ENCODE measurements around the gene VIPR2.

Gene VIPR2

GRCh38 chr7:159066816-159067575 is 77.7 kb downstream of the VIPR2 start:
- no peak overlapping the region for H3K4me3 Mint-ChIP-seq
- no peaks in the 10 kb centered on the region for H3K36me3 Mint-ChIP-seq
- H3K9me3 Mint-ChIP-seq, result no peaks in the 10 kb centered on the region
- no peak overlapping the region for H3K27ac Mint-ChIP-seq
- H3K27me3 Mint-ChIP-seq, result no peaks in the 10 kb centered on the region
- peaks cover 15% of the 10 kb centered on the region for H3K4me1 Mint-ChIP-seq

DNA sequence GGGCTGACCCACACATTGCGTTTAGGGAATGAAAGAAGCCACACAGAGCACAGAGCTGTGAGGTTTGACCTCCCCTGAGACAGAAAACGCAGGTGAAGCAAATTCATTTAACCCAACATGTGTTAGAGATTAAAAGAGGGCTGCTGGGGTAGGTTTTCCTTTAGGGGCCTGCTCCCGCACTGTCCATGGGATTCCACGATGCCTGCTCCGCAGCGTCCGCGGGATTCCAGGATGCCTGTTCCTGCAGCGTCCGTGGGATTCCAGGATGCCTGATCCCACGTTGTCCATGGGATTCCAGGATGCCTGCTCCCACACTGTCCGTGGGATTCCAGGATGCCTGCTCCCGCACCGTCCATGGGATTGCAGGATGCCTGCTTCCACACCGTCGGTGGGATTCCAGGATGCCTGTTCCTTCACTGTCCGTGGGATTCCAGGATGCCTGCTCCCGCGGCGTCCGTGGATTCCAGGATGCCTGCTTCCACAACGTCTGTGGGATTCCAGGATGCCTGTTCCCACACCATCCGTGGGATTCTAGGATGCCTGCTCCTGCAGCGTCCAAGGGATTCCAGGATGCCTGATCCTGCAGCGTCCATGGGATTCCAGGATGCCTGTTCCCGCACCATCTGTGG is 78.7 kb downstream of the VIPR2 start:
- Mint-ChIP-seq H3K36me3 (no peaks in the 10 kb centered on the region), H3K9me3 (no peaks in the 10 kb centered on the region), H3K27me3 (no peaks in the 10 kb centered on the region), H3K4me3 (no peak overlapping the region), H3K27ac (no peak overlapping the region), H3K4me1 (peaks cover 10% of the 10 kb centered on the region)

DNA sequence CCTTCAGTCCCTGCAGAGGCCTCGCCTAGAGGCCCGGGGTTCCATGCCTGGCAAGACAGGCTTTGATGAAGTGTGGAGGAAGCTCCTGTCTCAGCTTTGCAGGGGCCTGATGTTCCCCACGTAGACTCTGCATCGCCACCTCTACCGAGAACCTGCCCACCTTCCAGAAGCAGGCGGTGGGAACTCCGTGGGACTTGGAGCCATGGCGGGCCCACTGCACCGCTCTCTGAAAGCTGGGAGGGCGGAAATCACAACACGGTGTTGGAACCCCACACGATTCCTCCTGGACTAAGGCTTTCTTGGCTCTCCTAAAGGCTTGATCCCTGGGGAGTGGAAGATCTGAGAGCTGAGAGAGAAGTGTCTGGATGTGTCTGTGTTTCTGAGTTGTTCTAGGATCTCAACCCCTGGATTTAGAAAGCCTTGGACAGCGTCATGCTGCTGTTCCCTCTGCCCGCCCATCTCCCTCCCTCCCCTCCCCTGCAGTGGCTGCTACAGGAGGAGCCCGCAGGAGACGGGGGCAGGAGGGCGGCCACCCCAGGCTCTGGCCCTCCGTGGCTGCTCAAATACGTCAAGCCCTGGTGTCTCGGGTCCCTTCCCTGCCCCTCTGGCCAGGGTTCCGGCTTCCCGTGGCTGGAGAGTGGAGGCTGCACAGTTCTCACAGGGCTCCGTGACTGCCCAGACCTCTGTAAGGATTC is 79.7 kb downstream of the VIPR2 start:
- H3K4me3 Mint-ChIP-seq, result no peak overlapping the region
- no peaks in the 10 kb centered on the region for H3K36me3 Mint-ChIP-seq
- H3K9me3 Mint-ChIP-seq, result no peaks in the 10 kb centered on the region
- no peak overlapping the region for H3K27ac Mint-ChIP-seq
- peaks cover 10% of the 10 kb centered on the region for H3K4me1 Mint-ChIP-seq
- no peaks in the 10 kb centered on the region for H3K27me3 Mint-ChIP-seq

- no peak overlapping the region for H3K4me3 Mint-ChIP-seq
- H3K4me1 Mint-ChIP-seq, result peaks cover 7% of the 10 kb centered on the region
- H3K27ac Mint-ChIP-seq, result no peak overlapping the region
- no peaks in the 10 kb centered on the region for H3K36me3 Mint-ChIP-seq
- H3K9me3 Mint-ChIP-seq, result no peaks in the 10 kb centered on the region
- no peaks in the 10 kb centered on the region for H3K27me3 Mint-ChIP-seq
Measured at GRCh38 chr7:159064121-159064815, 80.4 kb downstream of the VIPR2 start.

GRCh38 chr7:159063046-159063840 is 81.4 kb downstream of the VIPR2 start:
- H3K4me1 Mint-ChIP-seq, result peaks cover 2% of the 10 kb centered on the region
- H3K36me3 Mint-ChIP-seq, result no peaks in the 10 kb centered on the region
- no peak overlapping the region for H3K27ac Mint-ChIP-seq
- H3K4me3 Mint-ChIP-seq, result no peak overlapping the region
- no peaks in the 10 kb centered on the region for H3K9me3 Mint-ChIP-seq
- H3K27me3 Mint-ChIP-seq, result no peaks in the 10 kb centered on the region

DNA sequence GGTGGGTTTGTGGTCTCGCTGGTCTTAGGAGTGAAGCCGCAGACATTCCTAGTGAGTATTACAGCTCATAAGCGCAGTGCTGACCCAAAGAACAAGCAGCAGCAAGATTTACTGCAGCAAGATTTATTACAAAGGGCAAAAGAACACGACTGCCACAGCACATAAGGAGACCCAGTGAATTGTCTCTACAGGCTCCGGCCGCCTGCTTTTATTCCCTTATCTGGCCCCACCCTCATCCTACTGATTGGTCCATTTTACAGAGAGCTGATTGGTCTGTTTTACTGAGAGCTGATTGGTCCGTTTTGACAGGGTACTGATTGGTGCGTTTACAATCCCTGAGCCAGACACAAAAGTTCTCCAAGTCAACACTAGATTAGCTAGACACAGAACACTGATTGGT is 82.1 kb downstream of the VIPR2 start:
- no peaks in the 10 kb centered on the region for H3K4me1 Mint-ChIP-seq

DNA sequence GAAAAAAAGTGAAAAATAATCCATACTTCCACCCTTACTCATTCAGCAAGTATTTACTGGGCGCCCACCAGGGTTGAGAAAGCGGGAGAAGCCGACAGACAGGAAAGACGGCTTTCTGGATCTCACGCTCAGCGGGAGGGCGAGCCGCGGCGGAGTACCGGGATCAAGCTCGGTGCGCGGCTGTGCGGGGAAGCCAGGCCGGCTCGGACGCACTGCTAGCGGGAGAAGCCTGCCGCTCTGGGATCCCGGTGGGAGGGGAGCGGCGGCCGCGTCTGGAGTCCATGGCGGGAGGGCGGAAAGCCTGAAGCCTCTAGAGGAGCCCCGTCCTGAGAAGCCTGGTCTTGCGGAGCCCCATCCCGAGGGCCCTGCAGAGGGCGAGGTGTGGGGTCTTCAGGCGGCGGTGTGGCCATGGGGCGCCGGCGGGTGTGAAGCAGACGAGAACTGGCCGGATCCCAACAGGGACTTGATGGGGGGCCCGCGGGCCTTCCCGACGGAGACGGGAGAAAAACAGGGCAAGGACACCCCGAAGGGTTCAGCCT is 82.9 kb downstream of the VIPR2 start:
- Mint-ChIP-seq H3K4me3 (no peak overlapping the region), H3K4me1 (no peaks in the 10 kb centered on the region), H3K27me3 (no peaks in the 10 kb centered on the region), H3K27ac (no peak overlapping the region), H3K9me3 (no peaks in the 10 kb centered on the region), H3K36me3 (no peaks in the 10 kb centered on the region)

More for the DNA sequence above, 82.1 kb downstream of the VIPR2 start:
- Mint-ChIP-seq H3K9me3 (no peaks in the 10 kb centered on the region), H3K36me3 (no peaks in the 10 kb centered on the region), H3K27ac (no peak overlapping the region), H3K4me3 (no peak overlapping the region), H3K27me3 (no peaks in the 10 kb centered on the region)

DNA sequence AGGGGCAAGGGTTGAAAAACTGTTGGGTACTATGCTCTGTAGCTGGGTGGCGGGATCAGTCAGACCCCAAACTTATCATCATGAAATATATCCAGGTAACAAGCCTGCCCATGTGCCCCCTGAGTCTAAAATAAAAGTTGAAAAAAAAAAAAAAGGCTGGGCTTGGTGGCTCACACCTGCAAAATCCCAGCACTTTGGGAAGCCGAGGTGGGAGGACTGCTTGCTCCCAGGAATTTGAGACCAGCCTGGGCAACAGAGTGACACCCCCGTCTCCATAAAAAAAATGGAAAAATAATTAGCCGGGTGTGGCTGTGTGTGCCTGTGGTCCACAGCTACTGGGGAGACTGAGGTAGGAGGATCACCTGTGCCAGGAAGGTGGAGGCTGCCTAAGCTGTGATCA is 83.5 kb downstream of the VIPR2 start:
- Mint-ChIP-seq H3K36me3 (no peaks in the 10 kb centered on the region), H3K27ac (no peak overlapping the region), H3K27me3 (no peaks in the 10 kb centered on the region), H3K4me1 (no peaks in the 10 kb centered on the region), H3K9me3 (no peaks in the 10 kb centered on the region), H3K4me3 (no peak overlapping the region)

- H3K27ac Mint-ChIP-seq, result no peak overlapping the region
- no peaks in the 10 kb centered on the region for H3K9me3 Mint-ChIP-seq
- no peak overlapping the region for H3K4me3 Mint-ChIP-seq
Measured at GRCh38 chr7:159060440-159060839, 84.2 kb downstream of the VIPR2 start.

GRCh38 chr7:159059629-159060028 is 85.0 kb downstream of the VIPR2 start:
- Mint-ChIP-seq H3K27ac (no peak overlapping the region), H3K4me1 (no peaks in the 10 kb centered on the region), H3K4me3 (no peak overlapping the region), H3K9me3 (no peaks in the 10 kb centered on the region), H3K27me3 (no peaks in the 10 kb centered on the region), H3K36me3 (no peaks in the 10 kb centered on the region)

More at GRCh38 chr7:159060440-159060839, 84.2 kb downstream of the VIPR2 start:
- H3K4me1 Mint-ChIP-seq, result no peaks in the 10 kb centered on the region
- no peaks in the 10 kb centered on the region for H3K36me3 Mint-ChIP-seq
- no peaks in the 10 kb centered on the region for H3K27me3 Mint-ChIP-seq

- H3K36me3 Mint-ChIP-seq, result no peaks in the 10 kb centered on the region
- H3K27me3 Mint-ChIP-seq, result no peaks in the 10 kb centered on the region
- no peaks in the 10 kb centered on the region for H3K9me3 Mint-ChIP-seq
- no peak overlapping the region for H3K4me3 Mint-ChIP-seq
- no peaks in the 10 kb centered on the region for H3K4me1 Mint-ChIP-seq
- no peak overlapping the region for H3K27ac Mint-ChIP-seq
Measured at GRCh38 chr7:159057647-159058046, 87.0 kb downstream of the VIPR2 start.

DNA sequence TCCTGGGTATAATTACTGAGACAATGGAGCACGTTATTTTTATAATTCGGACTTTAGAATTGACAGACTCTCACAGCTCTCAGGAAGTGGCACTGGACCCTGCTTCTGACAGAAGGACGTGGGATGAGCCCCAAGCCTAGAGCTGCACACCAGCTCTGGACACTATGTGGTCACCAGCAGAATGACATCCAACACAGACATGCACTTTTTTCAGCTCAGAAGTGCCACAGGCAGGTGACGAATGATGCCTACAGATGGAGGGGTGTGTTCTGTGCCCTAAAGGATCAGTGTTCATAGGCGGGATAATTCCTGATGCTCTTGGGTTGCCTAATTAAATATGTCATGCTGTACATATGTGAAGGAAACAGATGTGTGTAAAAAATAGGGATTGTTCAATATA is 87.9 kb downstream of the VIPR2 start:
- Mint-ChIP-seq H3K27ac (no peak overlapping the region), H3K4me1 (no peaks in the 10 kb centered on the region), H3K9me3 (no peaks in the 10 kb centered on the region), H3K27me3 (no peaks in the 10 kb centered on the region), H3K36me3 (no peaks in the 10 kb centered on the region), H3K4me3 (no peak overlapping the region)

DNA sequence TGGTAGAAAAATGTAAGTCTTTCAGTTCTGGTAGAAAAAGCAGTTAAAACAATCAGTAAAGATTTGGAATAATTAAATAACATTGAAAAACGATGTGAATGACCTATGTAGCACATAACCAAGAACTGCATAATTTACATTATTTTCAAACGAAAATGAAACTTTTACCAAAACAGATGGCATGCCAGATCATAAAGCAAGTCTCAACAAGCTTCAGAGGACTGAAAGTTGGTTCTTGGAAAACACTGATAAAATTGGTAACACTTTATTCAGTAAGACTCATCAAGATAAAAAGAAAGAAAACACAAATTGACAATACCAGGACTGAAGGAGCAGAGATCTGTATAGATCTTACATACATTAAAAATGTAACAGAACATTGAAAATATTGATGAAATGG is 92.8 kb downstream of the VIPR2 start:
- peaks cover 8% of the 10 kb centered on the region for H3K9me3 Mint-ChIP-seq
- H3K27ac Mint-ChIP-seq, result no peak overlapping the region
- H3K36me3 Mint-ChIP-seq, result no peaks in the 10 kb centered on the region
- peaks cover 1% of the 10 kb centered on the region for H3K27me3 Mint-ChIP-seq
- peaks cover 13% of the 10 kb centered on the region for H3K4me1 Mint-ChIP-seq
- H3K4me3 Mint-ChIP-seq, result no peak overlapping the region

DNA sequence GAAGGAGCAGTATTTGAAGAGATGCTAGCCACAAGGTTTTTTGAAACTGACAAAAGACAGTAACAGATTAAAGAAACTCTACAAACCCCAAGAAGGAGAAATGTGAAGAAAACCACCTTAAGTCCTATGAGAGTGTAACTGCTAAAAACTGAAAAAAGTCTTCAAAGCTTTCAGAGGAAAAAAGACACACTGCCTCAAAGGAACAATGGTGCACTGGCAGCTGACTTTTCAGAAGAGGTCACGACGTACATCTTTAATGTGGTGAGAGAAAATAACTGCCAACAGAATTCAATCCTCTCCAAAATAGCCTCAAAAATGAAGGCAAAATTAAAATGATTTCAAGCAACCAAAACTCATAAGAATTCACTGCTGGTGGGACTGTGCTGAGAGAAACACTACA is 94.0 kb downstream of the VIPR2 start:
- Mint-ChIP-seq H3K36me3 (no peaks in the 10 kb centered on the region), H3K9me3 (peaks cover 8% of the 10 kb centered on the region), H3K27ac (no peak overlapping the region), H3K27me3 (peaks cover 1% of the 10 kb centered on the region), H3K4me1 (peaks cover 13% of the 10 kb centered on the region), H3K4me3 (no peak overlapping the region)
